ENCODE data around the gene ITPK1.
A peak's percentile ranks its signal among the peaks of the same experiment; 100 is the strongest.

Gene ITPK1

GRCh38 chr14:93061380-93062012 is 54.2 kb downstream of the ITPK1 start:
- H3K4me3 ChIP-seq (ENCODE audit: low read depth, low read length) = no peak overlapping the region

DNA sequence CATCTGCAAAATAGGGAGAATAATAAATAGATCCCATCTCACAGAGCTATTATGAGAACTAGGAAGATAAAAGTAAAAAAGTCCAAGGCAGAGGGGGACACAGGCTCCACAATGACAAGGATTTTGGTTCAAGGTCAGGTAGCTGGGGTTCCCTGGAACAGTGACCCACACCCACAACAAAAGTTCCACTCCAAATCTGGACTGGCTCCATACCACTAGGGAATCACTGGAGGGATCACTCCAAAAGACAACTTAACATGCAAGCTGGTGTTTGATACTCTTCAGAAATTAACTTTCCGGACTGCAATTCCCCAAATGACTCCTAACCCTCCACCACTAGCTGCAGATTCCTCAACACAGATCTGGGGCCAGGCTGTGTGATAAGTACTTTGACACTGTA is 54.9 kb downstream of the ITPK1 start:
- Histone ChIP-seq H3K36me3 (ENCODE audit: control insufficient read depth, insufficient read depth, low read length) (peaks cover 3% of the 10 kb centered on the region), H3K9ac (ENCODE audit: low read depth, low read length) (no peak overlapping the region), H3K27me3 (ENCODE audit: control insufficient read depth, insufficient read depth, low read length) (no peaks in the 10 kb centered on the region), H3K4me3 (ENCODE audit: low read depth, low read length) (no peak overlapping the region), H3K9me3 (ENCODE audit: control insufficient read depth, insufficient read depth, low read length) (no peaks in the 10 kb centered on the region), H3K4me1 (ENCODE audit: control insufficient read depth, insufficient read depth, low read length) (peaks cover 6% of the 10 kb centered on the region)

More at GRCh38 chr14:93061380-93062012, 54.2 kb downstream of the ITPK1 start:
- no peaks in the 10 kb centered on the region for H3K9me3 ChIP-seq (ENCODE audit: control insufficient read depth, insufficient read depth, low read length)
- no peaks in the 10 kb centered on the region for H3K36me3 ChIP-seq (ENCODE audit: control insufficient read depth, insufficient read depth, low read length)
- H3K4me1 ChIP-seq (ENCODE audit: control insufficient read depth, insufficient read depth, low read length) = peaks cover 6% of the 10 kb centered on the region
- no peaks in the 10 kb centered on the region for H3K27me3 ChIP-seq (ENCODE audit: control insufficient read depth, insufficient read depth, low read length)
- no peak overlapping the region for H3K9ac ChIP-seq (ENCODE audit: low read depth, low read length)

DNA sequence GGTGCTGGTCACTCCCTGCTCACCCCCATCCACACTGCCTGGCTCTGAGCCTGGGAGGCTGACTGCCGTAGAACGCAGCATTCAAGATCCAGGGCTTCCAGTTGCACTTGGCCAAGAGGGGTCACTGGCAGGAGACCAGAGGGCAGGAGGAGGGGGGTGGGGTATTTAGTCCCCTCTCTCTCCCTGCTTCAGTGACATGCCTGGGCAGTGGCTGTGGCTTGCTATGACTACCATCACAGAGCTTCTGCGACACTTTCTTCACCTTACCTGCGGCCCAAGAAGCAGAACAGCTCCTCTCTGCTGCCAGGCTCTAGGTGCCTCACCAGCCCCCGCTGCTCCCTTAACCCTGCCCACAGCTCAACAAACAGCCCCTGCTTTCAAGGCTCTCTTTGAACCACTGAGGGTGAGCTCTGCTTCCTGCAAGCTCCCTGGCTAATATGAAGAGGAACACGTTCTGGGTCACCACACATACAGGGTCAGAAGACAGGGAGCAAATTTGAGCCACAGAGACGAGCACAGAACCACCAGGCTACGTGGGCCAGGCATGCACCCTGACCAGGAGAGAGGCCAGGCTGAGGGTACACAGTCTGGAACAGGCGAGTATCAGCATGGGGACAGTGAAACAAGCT is 55.7 kb downstream of the ITPK1 start:
- Histone ChIP-seq H3K9ac (ENCODE audit: low read depth, low read length) (peak overlapping the region; percentile 12), H3K9me3 (ENCODE audit: control insufficient read depth, insufficient read depth, low read length) (no peaks in the 10 kb centered on the region)

DNA sequence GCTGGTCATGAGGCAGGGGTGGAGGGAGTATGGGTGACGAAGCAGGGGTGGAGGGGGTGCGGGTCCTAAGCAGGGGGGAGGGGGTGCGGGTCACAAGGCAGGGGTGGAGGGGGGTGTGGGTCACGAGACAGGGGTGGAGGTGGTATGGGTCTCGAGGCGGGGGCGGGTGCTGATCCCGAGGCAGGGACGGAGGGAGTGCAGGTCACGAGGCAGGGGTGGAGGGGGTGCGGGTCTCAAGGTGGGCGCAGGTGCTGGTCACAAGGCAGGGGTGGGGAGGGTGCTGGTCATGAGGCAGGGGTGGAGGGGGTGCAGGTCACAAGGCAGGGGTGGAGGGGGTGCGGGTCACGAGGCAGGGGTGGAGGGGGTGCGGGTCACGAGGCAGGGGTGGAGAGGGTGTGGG is 56.5 kb downstream of the ITPK1 start:
- Histone ChIP-seq H3K4me1 (ENCODE audit: control insufficient read depth, insufficient read depth, low read length) (peaks cover 6% of the 10 kb centered on the region), H3K27me3 (ENCODE audit: control insufficient read depth, insufficient read depth, low read length) (no peaks in the 10 kb centered on the region), H3K36me3 (ENCODE audit: control insufficient read depth, insufficient read depth, low read length) (peaks cover 4% of the 10 kb centered on the region), H3K9me3 (ENCODE audit: control insufficient read depth, insufficient read depth, low read length) (no peaks in the 10 kb centered on the region), H3K4me3 (ENCODE audit: low read depth, low read length) (no peak overlapping the region), H3K9ac (ENCODE audit: low read depth, low read length) (no peak overlapping the region)

More for the DNA sequence above, 55.7 kb downstream of the ITPK1 start:
- Histone ChIP-seq H3K27me3 (ENCODE audit: control insufficient read depth, insufficient read depth, low read length) (no peaks in the 10 kb centered on the region), H3K4me1 (ENCODE audit: control insufficient read depth, insufficient read depth, low read length) (peaks cover 6% of the 10 kb centered on the region), H3K4me3 (ENCODE audit: low read depth, low read length) (no peak overlapping the region), H3K36me3 (ENCODE audit: control insufficient read depth, insufficient read depth, low read length) (peaks cover 4% of the 10 kb centered on the region)

- no peak overlapping the region for H3K9ac ChIP-seq (ENCODE audit: low read depth, low read length)
- peaks cover 4% of the 10 kb centered on the region for H3K36me3 ChIP-seq (ENCODE audit: control insufficient read depth, insufficient read depth, low read length)
- H3K9me3 ChIP-seq (ENCODE audit: control insufficient read depth, insufficient read depth, low read length) = no peaks in the 10 kb centered on the region
- H3K27me3 ChIP-seq (ENCODE audit: control insufficient read depth, insufficient read depth, low read length) = no peaks in the 10 kb centered on the region
- peaks cover 6% of the 10 kb centered on the region for H3K4me1 ChIP-seq (ENCODE audit: control insufficient read depth, insufficient read depth, low read length)
- H3K4me3 ChIP-seq (ENCODE audit: low read depth, low read length) = no peak overlapping the region
Observed at GRCh38 chr14:93057586-93058280, 58.0 kb downstream of the ITPK1 start.

- no peak overlapping the region for H3K4me3 ChIP-seq (ENCODE audit: low read depth, low read length)
- no peaks in the 10 kb centered on the region for H3K9me3 ChIP-seq (ENCODE audit: control insufficient read depth, insufficient read depth, low read length)
- peaks cover 4% of the 10 kb centered on the region for H3K36me3 ChIP-seq (ENCODE audit: control insufficient read depth, insufficient read depth, low read length)
- H3K4me1 ChIP-seq (ENCODE audit: control insufficient read depth, insufficient read depth, low read length) = peaks cover 8% of the 10 kb centered on the region
- H3K27me3 ChIP-seq (ENCODE audit: control insufficient read depth, insufficient read depth, low read length) = no peaks in the 10 kb centered on the region
- no peak overlapping the region for H3K9ac ChIP-seq (ENCODE audit: low read depth, low read length)
Observed at GRCh38 chr14:93056840-93057585, 58.7 kb downstream of the ITPK1 start.

DNA sequence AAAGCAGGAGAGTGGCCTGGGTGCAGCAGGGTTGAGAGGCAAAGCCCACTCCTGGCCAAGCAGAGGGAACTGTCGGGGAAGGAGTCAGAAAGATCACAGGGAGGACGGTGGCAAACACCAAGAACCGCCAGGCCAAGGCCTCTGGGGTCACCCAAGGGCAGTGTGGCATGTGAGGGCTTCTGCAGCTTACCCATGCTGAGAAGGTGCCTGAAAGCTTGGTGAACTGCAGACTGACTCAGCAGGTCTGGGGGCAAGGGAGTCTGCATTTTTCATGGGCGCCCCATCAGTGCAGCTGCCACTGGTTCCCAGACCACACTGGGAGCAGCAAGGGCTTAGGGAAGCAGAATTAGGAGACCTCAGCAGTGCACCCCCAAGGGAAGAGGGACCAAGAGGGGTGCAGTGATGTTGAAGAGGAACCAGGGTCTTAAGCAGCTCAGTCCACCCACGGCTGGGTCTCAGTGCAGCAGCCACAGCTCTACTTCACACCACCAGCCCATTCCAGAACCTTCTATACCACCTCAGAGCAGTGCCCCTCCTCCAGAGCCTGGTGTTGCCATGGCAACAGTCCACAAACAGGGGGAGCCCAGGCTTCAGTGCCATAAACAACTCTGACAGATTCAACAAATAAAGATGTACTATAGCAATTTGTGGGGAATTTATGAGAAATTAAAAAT is 59.4 kb downstream of the ITPK1 start:
- no peaks in the 10 kb centered on the region for H3K9me3 ChIP-seq (ENCODE audit: control insufficient read depth, insufficient read depth, low read length)
- H3K27me3 ChIP-seq (ENCODE audit: control insufficient read depth, insufficient read depth, low read length) = no peaks in the 10 kb centered on the region
- H3K4me1 ChIP-seq (ENCODE audit: control insufficient read depth, insufficient read depth, low read length) = peaks cover 10% of the 10 kb centered on the region
- peaks cover 4% of the 10 kb centered on the region for H3K36me3 ChIP-seq (ENCODE audit: control insufficient read depth, insufficient read depth, low read length)
- no peak overlapping the region for H3K4me3 ChIP-seq (ENCODE audit: low read depth, low read length)
- H3K9ac ChIP-seq (ENCODE audit: low read depth, low read length) = no peak overlapping the region

GRCh38 chr14:93055651-93056115 is 60.0 kb downstream of the ITPK1 start:
- peaks cover 15% of the 10 kb centered on the region for H3K4me1 ChIP-seq (ENCODE audit: control insufficient read depth, insufficient read depth, low read length)
- peaks cover 4% of the 10 kb centered on the region for H3K36me3 ChIP-seq (ENCODE audit: control insufficient read depth, insufficient read depth, low read length)

GRCh38 chr14:93054876-93055275 is 60.8 kb downstream of the ITPK1 start:
- Histone ChIP-seq H3K9me3 (ENCODE audit: control insufficient read depth, insufficient read depth, low read length) (no peaks in the 10 kb centered on the region), H3K4me1 (ENCODE audit: control insufficient read depth, insufficient read depth, low read length) (peaks cover 10% of the 10 kb centered on the region), H3K4me3 (ENCODE audit: low read depth, low read length) (no peak overlapping the region), H3K9ac (ENCODE audit: low read depth, low read length) (no peak overlapping the region), H3K36me3 (ENCODE audit: control insufficient read depth, insufficient read depth, low read length) (peaks cover 4% of the 10 kb centered on the region), H3K27me3 (ENCODE audit: control insufficient read depth, insufficient read depth, low read length) (no peaks in the 10 kb centered on the region)

More at GRCh38 chr14:93055651-93056115, 60.0 kb downstream of the ITPK1 start:
- no peaks in the 10 kb centered on the region for H3K27me3 ChIP-seq (ENCODE audit: control insufficient read depth, insufficient read depth, low read length)
- H3K4me3 ChIP-seq (ENCODE audit: low read depth, low read length) = no peak overlapping the region
- H3K9ac ChIP-seq (ENCODE audit: low read depth, low read length) = no peak overlapping the region
- no peaks in the 10 kb centered on the region for H3K9me3 ChIP-seq (ENCODE audit: control insufficient read depth, insufficient read depth, low read length)

DNA sequence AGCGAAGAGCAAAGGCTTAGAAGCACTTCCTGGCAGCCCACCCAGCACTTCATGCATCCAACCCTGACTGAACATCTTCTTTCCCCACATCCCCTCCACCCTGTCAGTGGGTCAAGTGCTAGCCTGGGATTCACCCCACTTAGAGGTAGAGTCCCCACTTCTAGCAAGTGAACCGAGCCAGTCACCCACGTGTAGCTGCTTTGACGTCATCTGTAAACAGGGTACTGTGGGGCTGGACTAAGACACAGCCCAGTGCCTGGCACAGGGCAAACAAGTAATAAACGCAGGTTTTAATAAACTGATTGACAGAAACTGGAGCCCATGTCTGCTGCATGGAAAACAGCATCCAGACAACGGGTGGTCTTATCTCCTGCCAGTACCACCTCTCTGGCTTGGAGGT is 61.7 kb downstream of the ITPK1 start:
- no peak overlapping the region for H3K4me3 ChIP-seq (ENCODE audit: low read depth, low read length)
- H3K27me3 ChIP-seq (ENCODE audit: control insufficient read depth, insufficient read depth, low read length) = no peaks in the 10 kb centered on the region
- H3K4me1 ChIP-seq (ENCODE audit: control insufficient read depth, insufficient read depth, low read length) = peaks cover 11% of the 10 kb centered on the region
- no peaks in the 10 kb centered on the region for H3K9me3 ChIP-seq (ENCODE audit: control insufficient read depth, insufficient read depth, low read length)
- H3K9ac ChIP-seq (ENCODE audit: low read depth, low read length) = no peak overlapping the region
- H3K36me3 ChIP-seq (ENCODE audit: control insufficient read depth, insufficient read depth, low read length) = peaks cover 4% of the 10 kb centered on the region
